Effector memory CD4-positive, alpha-beta T cell (primary cell): Measurements from ENCODE around the gene FDXR.

Experiments used
- DNase-seq, 3 donors: peaks; one replicate each; pipeline ENCODE4 v3.0.0-alpha.2; 2020
- H3K27ac ChIP-seq: 2 replicates; pipeline ENCODE4 v1.7.0; 2013; ENCODE audit warnings: mild to moderate bottlenecking, low read length, moderate library complexity; ENCODE audit not compliant: insufficient read depth, poor library complexity, severe bottlenecking
- H3K27me3 ChIP-seq: replicated peaks from 2 replicates; pipeline ENCODE4 v1.7.0; 2013; ENCODE audit warnings: mild to moderate bottlenecking, low read length; ENCODE audit not compliant: insufficient read depth, control insufficient read depth, poor library complexity, severe bottlenecking
- H3K36me3 ChIP-seq: 2 replicates; pipeline ENCODE4 v1.7.0; 2013; ENCODE audit warnings: mild to moderate bottlenecking, low read length, moderate library complexity; ENCODE audit not compliant: control insufficient read depth, insufficient read depth
- H3K4me1 ChIP-seq: 2 replicates; pipeline ENCODE4 v1.7.0; 2013; ENCODE audit warnings: low read length, mild to moderate bottlenecking; ENCODE audit not compliant: control insufficient read depth, insufficient read depth, poor library complexity, severe bottlenecking
- H3K4me3 ChIP-seq: 2 replicates; pipeline ENCODE4 v1.7.0; 2013; ENCODE audit warnings: low read length, low read depth, mild to moderate bottlenecking; ENCODE audit not compliant: insufficient read depth, poor library complexity, severe bottlenecking
- H3K9me3 ChIP-seq: 2 replicates; pipeline ENCODE4 v1.7.0; 2013; ENCODE audit warnings: mild to moderate bottlenecking, low read length, moderate library complexity; ENCODE audit not compliant: control insufficient read depth

Gene FDXR

GRCh38 chr17:74881073-74881472 is 8.3 kb upstream of the FDXR start:
- no peaks in the 10 kb centered on the region for H3K27me3 ChIP-seq
- H3K9me3 ChIP-seq = no peaks in the 10 kb centered on the region
- H3K4me1 ChIP-seq = no peaks in the 10 kb centered on the region
- DNase-seq = no peak
- H3K27ac ChIP-seq = no peak overlapping the region
- no peak overlapping the region for H3K4me3 ChIP-seq
- H3K36me3 ChIP-seq = no peaks in the 10 kb centered on the region

- no peaks in the 10 kb centered on the region for H3K27me3 ChIP-seq
- no peak overlapping the region for H3K27ac ChIP-seq
- no peak for DNase-seq
- no peaks in the 10 kb centered on the region for H3K4me1 ChIP-seq
- no peaks in the 10 kb centered on the region for H3K36me3 ChIP-seq
- H3K9me3 ChIP-seq = no peaks in the 10 kb centered on the region
- H3K4me3 ChIP-seq = no peak overlapping the region
These were observed 6.5 kb upstream of the FDXR start for GRCh38 chr17:74879308-74879707.

- no peaks in the 10 kb centered on the region for H3K4me1 ChIP-seq
- H3K9me3 ChIP-seq = no peaks in the 10 kb centered on the region
- H3K27me3 ChIP-seq = no peaks in the 10 kb centered on the region
- no peaks in the 10 kb centered on the region for H3K36me3 ChIP-seq
- no peak for DNase-seq
- H3K27ac ChIP-seq = no peak overlapping the region
- no peak overlapping the region for H3K4me3 ChIP-seq
These were observed 5.9 kb upstream of the FDXR start for GRCh38 chr17:74878658-74879057.

- Histone ChIP-seq H3K27me3 (no peaks in the 10 kb centered on the region), H3K27ac (no peak overlapping the region), H3K4me3 (no peak overlapping the region), H3K4me1 (no peaks in the 10 kb centered on the region), H3K9me3 (no peaks in the 10 kb centered on the region), H3K36me3 (no peaks in the 10 kb centered on the region)
- no peak for DNase-seq
These were observed 5.1 kb upstream of the FDXR start for GRCh38 chr17:74877592-74878548.

- Histone ChIP-seq H3K27me3 (no peaks in the 10 kb centered on the region), H3K4me3 (no peak overlapping the region), H3K27ac (no peak overlapping the region), H3K4me1 (peaks cover 5% of the 10 kb centered on the region), H3K9me3 (no peaks in the 10 kb centered on the region), H3K36me3 (no peaks in the 10 kb centered on the region)
- DNase-seq = no peak
These were observed 3.3 kb upstream of the FDXR start for GRCh38 chr17:74875977-74876593.

GRCh38 chr17:74875155-74875976 is 2.6 kb upstream of the FDXR start:
- no peak overlapping the region for H3K27ac ChIP-seq

GRCh38 chr17:74874615-74875037 is 1.8 kb upstream of the FDXR start:
- Histone ChIP-seq H3K36me3 (no peaks in the 10 kb centered on the region), H3K9me3 (no peaks in the 10 kb centered on the region), H3K4me3 (no peak overlapping the region), H3K27ac (no peak overlapping the region), H3K27me3 (no peaks in the 10 kb centered on the region), H3K4me1 (peaks cover 5% of the 10 kb centered on the region)
- no peak for DNase-seq

More at GRCh38 chr17:74875155-74875976, 2.6 kb upstream of the FDXR start:
- Histone ChIP-seq H3K4me3 (no peak overlapping the region), H3K9me3 (no peaks in the 10 kb centered on the region), H3K36me3 (no peaks in the 10 kb centered on the region), H3K27me3 (no peaks in the 10 kb centered on the region), H3K4me1 (peaks cover 5% of the 10 kb centered on the region)
- no peak for DNase-seq

GRCh38 chr17:74873874-74874614 is 1.2 kb upstream of the FDXR start:
- Histone ChIP-seq H3K36me3 (no peaks in the 10 kb centered on the region), H3K9me3 (no peaks in the 10 kb centered on the region), H3K27ac (peak overlapping the region; percentile 92), H3K27me3 (no peaks in the 10 kb centered on the region), H3K4me1 (peaks cover 5% of the 10 kb centered on the region), H3K4me3 (peak overlapping the region; percentile 66)
- no peak for DNase-seq

GRCh38 chr17:74873037-74873873 is 461 bp upstream of the FDXR start:
- peak; percentile 98 to 99 (median 99) for DNase-seq
- Histone ChIP-seq H3K36me3 (no peaks in the 10 kb centered on the region), H3K27ac (peak overlapping the region; percentile 92), H3K27me3 (no peaks in the 10 kb centered on the region), H3K4me3 (peak overlapping the region; percentile 85), H3K4me1 (peaks cover 5% of the 10 kb centered on the region), H3K9me3 (no peaks in the 10 kb centered on the region)
